Measurements from ENCODE around the gene RADIL. TPM values are rescaled to one million over a fixed set of nuclear protein-coding genes. Genes with fewer than 3 reads are reported as not detected.

The RADIL gene
- total RNA-seq, 1 donor from 2014 or later = 3.9 TPM

- peak; percentile 57 for DNase-seq
Measured at GRCh38 chr7:4849390-4849789, 34.1 kb downstream of the RADIL start.

GRCh38 chr7:4845740-4846142, 37.8 kb downstream of the RADIL start:
- DNase-seq = no peak

- peak; percentile 36 for DNase-seq
Measured at GRCh38 chr7:4842319-4843064, 41.0 kb downstream of the RADIL start.

- DNase-seq = no peak
Measured at GRCh38 chr7:4841836-4842235, 41.7 kb downstream of the RADIL start.

GRCh38 chr7:4841007-4841784, 42.3 kb downstream of the RADIL start:
- DNase-seq = no peak

- DNase-seq = no peak
Measured at GRCh38 chr7:4840079-4840501, 43.4 kb downstream of the RADIL start.

- no peak for DNase-seq
Measured at GRCh38 chr7:4838626-4839334, 44.7 kb downstream of the RADIL start.

- no peak for DNase-seq
Measured at GRCh38 chr7:4837803-4838625, 45.5 kb downstream of the RADIL start.

GRCh38 chr7:4837041-4837802, 46.3 kb downstream of the RADIL start:
- DNase-seq = no peak

GRCh38 chr7:4836206-4836661, 47.3 kb downstream of the RADIL start:
- DNase-seq = no peak

GRCh38 chr7:4835398-4836205, 47.9 kb downstream of the RADIL start:
- DNase-seq = no peak

GRCh38 chr7:4834601-4835397, 48.7 kb downstream of the RADIL start:
- DNase-seq = no peak

GRCh38 chr7:4833691-4834600, 49.6 kb downstream of the RADIL start:
- no peak for DNase-seq

GRCh38 chr7:4833176-4833575, 50.3 kb downstream of the RADIL start:
- no peak for DNase-seq

- DNase-seq = no peak
Measured at GRCh38 chr7:4832711-4833110, 50.8 kb downstream of the RADIL start.

GRCh38 chr7:4831723-4832495, 51.6 kb downstream of the RADIL start:
- DNase-seq = peak; percentile 47

- DNase-seq = peak; percentile 89
Measured at GRCh38 chr7:4830176-4830575, 53.3 kb downstream of the RADIL start.

Measured in dermis blood vessel endothelial cell (primary cell).